Cerebellar cortex (tissue), 1 donor: ENCODE measurements around the gene OR2Z1.

Experiments
- DNase-seq: peaks from one replicate; pipeline ENCODE4 v3.0.0-alpha.2; 2015; ENCODE audit warnings: low spot score

The OR2Z1 gene

GRCh38 chr19:8721334-8721733 is at the start of gene OR2Z1:
TSS of gene OR2Z1 (plus strand) at chr19:8721634. CDS start at chr19:8731029, 9,395 bp downstream.
- no peak for DNase-seq

GRCh38 chr19:8673276-8673891 is 48.0 kb upstream of the OR2Z1 start:
- no peak for DNase-seq

- DNase-seq, result no peak
These were observed 46.4 kb upstream of the OR2Z1 start for GRCh38 chr19:8675066-8675465.

DNA sequence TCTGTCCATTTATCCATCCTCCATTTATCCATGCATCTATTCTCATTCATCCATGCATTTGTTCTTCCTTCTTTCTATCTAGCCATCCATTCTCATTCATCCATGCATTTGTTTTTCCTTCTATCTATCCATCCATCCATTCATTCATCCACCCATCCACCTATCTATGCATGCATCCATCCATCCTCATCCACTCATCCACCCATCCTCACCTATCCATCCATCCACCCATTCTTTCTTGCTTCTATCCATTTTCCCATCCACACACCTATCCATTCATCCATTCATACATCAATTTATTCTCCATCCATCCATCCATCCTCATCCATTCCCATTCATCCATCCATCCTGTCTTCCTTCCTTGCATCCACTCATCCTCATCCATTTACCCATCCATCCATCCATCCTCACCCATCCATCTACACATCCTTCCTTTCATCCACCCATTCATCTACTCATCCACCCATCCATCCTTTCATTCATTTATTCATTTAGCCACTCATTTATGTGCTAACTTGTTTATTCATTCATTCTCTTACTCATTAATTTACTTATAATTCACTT is 43.1 kb upstream of the OR2Z1 start:
- DNase-seq, result no peak

DNA sequence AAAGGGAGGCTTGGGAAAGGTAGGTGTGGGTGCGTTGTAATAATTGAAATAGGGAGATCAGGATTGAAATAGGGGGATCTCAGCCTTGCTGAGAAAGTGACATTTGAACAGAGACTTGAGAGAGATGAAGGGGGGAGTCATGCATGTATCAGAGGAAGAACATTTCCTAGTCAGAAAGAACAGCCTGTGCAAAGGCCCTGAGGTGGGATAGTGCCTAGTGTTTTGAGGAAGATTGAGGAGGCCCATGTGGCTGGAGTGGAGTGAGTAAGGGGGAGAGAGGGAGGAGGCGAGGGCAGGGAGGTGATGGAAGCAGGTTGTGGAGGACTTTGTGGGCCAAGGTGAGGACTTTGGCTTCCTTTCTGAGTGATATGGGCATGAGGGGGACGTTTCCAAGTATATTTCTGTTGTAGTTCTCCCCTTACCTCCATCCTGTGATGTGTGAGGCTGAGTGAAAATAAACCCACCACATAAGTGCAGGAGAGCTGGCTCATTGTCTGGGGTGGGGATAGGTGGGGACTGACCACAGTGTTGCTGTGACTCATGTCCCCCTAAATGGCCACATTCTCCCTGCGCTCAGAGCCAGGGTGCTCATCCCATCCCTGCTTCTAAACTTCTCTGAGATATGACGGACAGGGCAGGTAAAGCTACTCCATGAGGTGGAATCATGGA is 40.6 kb upstream of the OR2Z1 start:
- DNase-seq, result no peak

GRCh38 chr19:8681345-8682029 is 39.9 kb upstream of the OR2Z1 start:
- no peak for DNase-seq

- no peak for DNase-seq
These were observed 39.0 kb upstream of the OR2Z1 start for GRCh38 chr19:8682472-8682871.

DNA sequence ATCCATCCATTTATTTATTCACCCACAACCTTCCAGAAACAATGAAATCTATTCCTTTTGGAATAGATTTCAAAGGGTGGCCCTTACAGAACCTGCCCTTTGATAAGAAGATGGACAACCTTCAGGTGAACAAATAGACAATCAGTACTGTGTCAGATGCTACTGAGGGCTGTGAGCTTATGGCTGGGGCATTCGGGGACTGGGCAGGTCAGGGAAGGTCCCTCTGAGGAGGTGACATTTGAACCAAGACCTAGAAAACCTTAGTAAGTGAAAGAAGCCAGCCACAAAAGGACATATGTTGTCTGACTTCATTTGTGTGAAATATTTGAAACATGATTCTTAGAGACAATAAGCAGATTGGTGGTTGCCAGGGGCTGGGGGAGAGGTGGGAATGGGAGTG is 38.5 kb upstream of the OR2Z1 start:
- DNase-seq, result no peak

DNA sequence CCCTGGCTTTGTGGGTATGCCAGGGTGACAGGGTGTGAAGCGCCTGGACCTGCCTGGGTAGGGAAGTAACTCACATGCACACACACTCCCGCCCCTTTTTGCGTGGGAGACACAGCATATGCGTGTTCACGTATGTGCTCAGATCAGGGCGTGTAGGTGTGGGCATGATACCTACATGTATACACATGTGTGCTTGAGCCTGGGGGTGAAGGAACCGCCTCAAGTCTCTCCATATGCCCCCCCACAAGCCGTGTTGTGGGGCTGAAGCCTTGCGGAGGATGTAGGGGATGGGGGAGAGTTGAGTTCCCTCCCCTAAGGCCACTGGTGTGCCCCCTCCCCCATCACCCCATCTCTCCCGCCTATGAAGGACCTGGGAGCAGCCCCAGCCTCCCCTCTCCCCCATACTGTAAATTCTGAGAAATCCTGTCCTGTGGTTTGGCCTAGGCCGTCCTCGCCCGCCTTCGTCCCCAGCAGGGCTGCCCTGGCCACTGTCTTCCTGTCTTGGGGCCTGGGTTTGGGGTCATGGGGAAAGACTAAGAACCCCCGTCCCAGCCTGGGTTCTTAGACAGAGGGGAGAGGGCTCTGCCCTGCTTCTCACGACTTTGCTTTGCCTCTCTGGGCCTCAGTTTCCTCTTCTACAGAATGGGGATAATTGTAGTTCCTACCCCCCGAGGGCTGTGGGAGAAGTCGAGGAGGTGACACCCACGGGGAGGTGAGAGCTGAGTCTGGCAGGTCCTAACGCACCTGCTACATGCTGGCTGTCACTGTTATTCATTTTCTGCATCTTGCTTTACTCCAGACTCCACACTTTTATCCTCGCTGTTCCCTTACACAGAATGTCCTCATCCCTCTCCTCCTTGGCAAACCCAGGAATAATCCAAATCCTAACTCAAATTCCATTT is 37.2 kb upstream of the OR2Z1 start:
- no peak for DNase-seq

- no peak for DNase-seq
These were observed 34.9 kb upstream of the OR2Z1 start for GRCh38 chr19:8686549-8686948.

DNA sequence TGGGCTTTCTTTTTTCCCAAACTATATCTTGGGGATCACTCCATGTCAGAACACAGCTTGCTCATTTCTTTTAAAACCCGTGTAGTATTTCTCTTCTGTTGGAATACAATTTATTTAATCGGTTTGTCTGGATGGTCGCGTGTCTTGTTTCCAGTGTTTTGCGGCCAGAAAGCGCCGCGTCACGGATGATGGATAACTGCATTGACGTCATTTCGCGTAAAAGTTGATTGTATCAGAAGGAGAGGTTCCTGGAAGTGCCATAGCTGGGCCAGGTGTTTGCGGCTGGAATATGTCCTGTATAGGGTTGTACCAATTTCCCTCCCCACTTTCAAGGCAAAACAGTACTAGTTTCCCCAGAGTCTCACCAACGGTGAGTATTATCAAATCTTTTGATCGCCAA is 32.5 kb upstream of the OR2Z1 start:
- DNase-seq, result no peak

DNA sequence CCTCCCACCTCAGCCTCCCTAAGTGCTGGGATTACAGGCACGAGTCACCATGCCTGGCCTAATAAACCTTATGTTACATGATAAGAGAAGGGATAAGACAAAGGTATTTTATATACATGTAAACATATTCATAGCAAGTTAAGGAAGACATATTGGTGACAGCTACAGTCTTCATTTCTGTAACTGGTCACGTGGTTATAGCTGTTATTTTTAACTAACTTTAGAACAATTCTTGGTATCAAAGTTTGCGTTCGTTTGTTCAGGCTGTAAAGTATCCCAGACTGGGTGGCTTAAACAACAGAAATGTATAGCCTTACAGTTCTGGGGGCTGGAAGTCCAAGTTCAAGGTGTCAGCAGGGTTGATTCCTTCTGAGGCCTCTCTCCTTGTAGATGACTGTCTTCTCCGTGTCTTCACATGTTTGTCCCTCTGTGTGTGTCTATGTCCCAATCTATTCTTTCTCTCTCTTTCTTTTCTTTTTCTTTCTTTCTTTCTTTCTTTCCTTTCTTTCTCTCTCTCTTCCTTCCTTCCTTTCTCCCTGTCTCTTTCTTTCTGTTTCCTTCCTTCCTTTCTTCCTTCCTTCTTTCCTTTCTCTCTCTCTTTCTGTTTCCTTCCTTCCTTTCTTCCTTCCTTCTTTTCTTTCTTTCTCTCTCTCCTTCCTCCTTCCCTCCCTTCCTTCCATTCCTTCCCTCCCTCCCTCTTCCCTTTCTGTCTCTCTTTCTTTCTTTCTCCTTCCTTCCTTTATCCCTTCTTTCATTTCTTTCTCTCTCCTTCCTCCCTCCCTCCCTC is 30.5 kb upstream of the OR2Z1 start:
- no peak for DNase-seq

GRCh38 chr19:8695501-8695900 is 25.9 kb upstream of the OR2Z1 start:
- no peak for DNase-seq

DNA sequence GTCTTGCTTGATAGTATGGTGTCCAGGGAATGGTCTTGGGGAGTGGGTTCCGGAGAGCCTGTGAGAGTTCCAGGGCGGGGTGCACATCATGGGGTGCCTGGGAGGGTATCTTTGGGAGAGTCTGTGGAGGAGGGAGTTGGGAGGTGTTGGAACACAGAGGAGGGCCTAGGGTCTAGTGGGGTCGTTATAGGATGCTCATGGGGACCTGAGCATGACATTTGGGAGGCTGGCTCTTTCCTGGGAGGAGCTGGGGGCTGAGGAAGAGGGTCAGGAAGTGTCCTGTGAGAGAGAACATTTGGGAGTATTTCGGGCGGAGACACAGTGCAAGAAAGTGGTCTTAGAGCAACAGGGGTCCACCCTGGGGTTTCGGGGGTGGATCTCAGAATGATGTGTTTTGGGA is 25.5 kb upstream of the OR2Z1 start:
- DNase-seq, result no peak

GRCh38 chr19:8696993-8697392 is 24.4 kb upstream of the OR2Z1 start:
- no peak for DNase-seq

GRCh38 chr19:8697671-8698432 is 23.6 kb upstream of the OR2Z1 start:
- DNase-seq, result no peak

- DNase-seq, result no peak
These were observed 22.9 kb upstream of the OR2Z1 start, which contains the start of gene ACTL9 for GRCh38 chr19:8698433-8699063. TSS of gene ACTL9 (minus strand) at chr19:8698795. CDS start at chr19:8698701, 94 bp downstream.

GRCh38 chr19:8699908-8700307 is 21.5 kb upstream of the OR2Z1 start:
- no peak for DNase-seq

- DNase-seq, result no peak
These were observed 20.5 kb upstream of the OR2Z1 start for GRCh38 chr19:8700956-8701355.

- DNase-seq, result no peak
These were observed 19.1 kb upstream of the OR2Z1 start for GRCh38 chr19:8702350-8702749.
